Inflammatory macrophage (primary cell): ENCODE results near the gene DSTN.
"Not testable (repeated sequence)": the region's sequence is repeated elsewhere in the genome, so short reads cannot be mapped to it uniquely, and the experiment has no call there.

Experiments used
- DNase-seq, 2 donors: peaks; one replicate each; pipeline ENCODE4 v3.0.0-alpha.2; 2020 to 2022

DSTN gene

GRCh38 chr20:17651760-17652388 is 82.0 kb downstream of the DSTN start:
- no peak for DNase-seq

GRCh38 chr20:17652411-17652810 is 82.5 kb downstream of the DSTN start:
- DNase-seq = no peak

GRCh38 chr20:17653835-17654648 is 84.2 kb downstream of the DSTN start:
- no peak for DNase-seq

GRCh38 chr20:17654649-17655285 is 84.9 kb downstream of the DSTN start:
- peak in 1 of 2 donors; percentile 21 for DNase-seq

- no peak for DNase-seq
These were observed 85.4 kb downstream of the DSTN start for GRCh38 chr20:17655286-17655651.

- no peak for DNase-seq
These were observed 86.1 kb downstream of the DSTN start for GRCh38 chr20:17655865-17656479.

- DNase-seq = no peak
These were observed 87.4 kb downstream of the DSTN start for GRCh38 chr20:17657079-17657825.

- no peak for DNase-seq
These were observed 88.2 kb downstream of the DSTN start for GRCh38 chr20:17657898-17658647.

GRCh38 chr20:17658648-17658993 is 88.7 kb downstream of the DSTN start:
- no peak for DNase-seq

- not testable (repeated sequence) for DNase-seq
These were observed 89.5 kb downstream of the DSTN start for GRCh38 chr20:17659344-17659743.
